Testis (tissue), 3 donors: Measurements from ENCODE around the gene ROBO1. TPM values are rescaled to one million over a fixed set of nuclear protein-coding genes. Genes with fewer than 3 reads are reported as not detected.

Experiments used
- DNase-seq: peaks from one replicate; pipeline ENCODE4 v3.0.0-alpha.2; 2019
- H3K27ac ChIP-seq, 2 donors: fragments of 200-600 bp; sonication (generic); one replicate each; pipeline ENCODE4 v1.5.1; 2019
- H3K27me3 ChIP-seq: fragments of 200-600 bp; sonication (generic); one replicate; pipeline ENCODE4 v1.5.1; 2019
- H3K36me3 ChIP-seq: fragments of 200-600 bp; sonication (generic); one replicate; pipeline ENCODE4 v1.5.1; 2017; ENCODE audit warnings: low read depth; ENCODE audit errors: missing control alignments
- H3K4me1 ChIP-seq: fragments of 200-600 bp; sonication (generic); one replicate; pipeline ENCODE4 v1.5.1; 2019
- H3K4me3 ChIP-seq, 2 donors: fragments of 200-600 bp; sonication (generic); one replicate each; pipeline ENCODE4 v1.5.1; 2017 to 2019
- H3K9me3 ChIP-seq: fragments of 200-600 bp; sonication (generic); one replicate; pipeline ENCODE4 v1.5.1; 2017
- CTCF ChIP-seq, 3 experiments: fragments of 450-650 bp in 2 of 3; fragments of 200-600 bp in 1 of 3; sonication (generic) in 1 of 3; IDR thresholded peaks; one replicate each; pipeline ENCODE4 v1.5.1; 2016 to 2019; ENCODE audit warnings: antibody characterized with exemption in 3 of 3, mild to moderate bottlenecking in 2 of 3, moderate library complexity in 1 of 3
- POLR2A ChIP-seq: fragments of 450-650 bp; IDR thresholded peaks from one replicate; pipeline ENCODE4 v1.6.1; 2017; ENCODE audit warnings: antibody characterized with exemption, mild to moderate bottlenecking, moderate library complexity
- WGBS, 2 donors: methylation state at CpG; one replicate each; pipeline ENCODE4 v1.1.5; 2018; 5-methylcytosine and 5-hydroxymethylcytosine counted together
- intact Hi-C: fragments of 100-400 bp; cut with DNase I; formaldehyde crosslinking; loops from one replicate; pipeline ENCODE4 v1.15.1; 2023; ENCODE audit warnings: low total_unique reads
- polyA plus RNA-seq: library from polyadenylated mRNA; stranded (reverse); fragments of 350-450 nt; fragmentation: Illumina TruSeq; extraction: RNeasy Lipid Tissue Mini Kit (QIAGEN cat#74804); gene quantifications from one replicate; pipeline ENCODE4 v1.2.3, GENCODE V29; 2014; ENCODE audit warnings: low read depth, low replicate concordance; ENCODE audit not compliant: insufficient read depth
- total RNA-seq, 2 donors: library from RNA; depleted of rRNA; stranded (reverse); fragments of >200 nt; gene quantifications; one replicate each; pipeline ENCODE4 v1.2.3, GENCODE V29; 2016

The ROBO1 gene
- total and polyA plus RNA-seq, 3 donors from 2014 or later: 39.4 to 45.1 (median 42.6) TPM

GRCh38 chr3:78721771-78722543 is 1045.8 kb downstream of the ROBO1 start:
- TF ChIP-seq CTCF (IDR thresholded peaks at IDR 0.05) (no peak), POLR2A (no peak)
- no peaks in the 10 kb centered on the region for H3K27me3 ChIP-seq
- no peak for DNase-seq
- H3K4me1 ChIP-seq: no peaks in the 10 kb centered on the region
- H3K36me3 ChIP-seq: no peaks in the 10 kb centered on the region
- intact Hi-C loops: no loop called here
- H3K4me3 ChIP-seq: no peak overlapping the region
- H3K9me3 ChIP-seq: no peaks in the 10 kb centered on the region
- no peak overlapping the region for H3K27ac ChIP-seq
- 0 to 77% methylated on average over 1 of the region's 1 CpG for WGBS, 2 donors

GRCh38 chr3:78718707-78719106 is 1049.1 kb downstream of the ROBO1 start:
- intact Hi-C loops: no loop called here
- no peaks in the 10 kb centered on the region for H3K36me3 ChIP-seq
- no peaks in the 10 kb centered on the region for H3K4me1 ChIP-seq
- no peak overlapping the region for H3K4me3 ChIP-seq
- no peak for TF ChIP-seq POLR2A
- TF ChIP-seq CTCF (IDR thresholded peaks at IDR 0.05): no peak
- no peak for DNase-seq
- H3K27ac ChIP-seq: no peak overlapping the region
- H3K9me3 ChIP-seq: no peaks in the 10 kb centered on the region
- H3K27me3 ChIP-seq: no peaks in the 10 kb centered on the region

GRCh38 chr3:78717041-78717440 is 1050.8 kb downstream of the ROBO1 start:
- no peak overlapping the region for H3K27ac ChIP-seq
- no peak overlapping the region for H3K4me3 ChIP-seq
- no peaks in the 10 kb centered on the region for H3K9me3 ChIP-seq
- TF ChIP-seq CTCF (IDR thresholded peaks at IDR 0.05) (no peak), POLR2A (no peak)
- no peak for DNase-seq
- H3K27me3 ChIP-seq: no peaks in the 10 kb centered on the region
- H3K4me1 ChIP-seq: no peaks in the 10 kb centered on the region
- intact Hi-C loops: no loop called here
- H3K36me3 ChIP-seq: no peaks in the 10 kb centered on the region
- 88 to 93% methylated on average over 5 of the region's 5 CpGs for WGBS, 2 donors

GRCh38 chr3:78712941-78713340 is 1054.9 kb downstream of the ROBO1 start:
- TF ChIP-seq CTCF (IDR thresholded peaks at IDR 0.05) (no peak), POLR2A (no peak)
- intact Hi-C loops: no loop called here

GRCh38 chr3:78712270-78712669 is 1055.5 kb downstream of the ROBO1 start:
- no peak for DNase-seq
- TF ChIP-seq CTCF (IDR thresholded peaks at IDR 0.05) (no peak), POLR2A (no peak)
- Histone ChIP-seq H3K36me3 (no peaks in the 10 kb centered on the region), H3K27me3 (no peaks in the 10 kb centered on the region), H3K4me3 (no peak overlapping the region), H3K4me1 (no peaks in the 10 kb centered on the region), H3K27ac (no peak overlapping the region), H3K9me3 (no peaks in the 10 kb centered on the region)
- intact Hi-C loops: no loop called here
- 35 to 83% methylated on average over 4 of the region's 4 CpGs for WGBS, 2 donors

More at GRCh38 chr3:78712941-78713340, 1054.9 kb downstream of the ROBO1 start:
- Histone ChIP-seq H3K27me3 (no peaks in the 10 kb centered on the region), H3K9me3 (no peaks in the 10 kb centered on the region), H3K27ac (no peak overlapping the region), H3K36me3 (no peaks in the 10 kb centered on the region), H3K4me3 (no peak overlapping the region), H3K4me1 (no peaks in the 10 kb centered on the region)
- DNase-seq: no peak
